HepG2 (cell line): ENCODE data around the gene PCDHGA10. TPM values are rescaled to one million over a fixed set of nuclear protein-coding genes. Genes with fewer than 3 reads are reported as not detected.

Source experiments
- AGO2 ChIP-seq: fragments of 200-400 bp; formaldehyde crosslinking; optimal IDR thresholded peaks from 2 replicates; pipeline ENCODE3; 2017; ENCODE audit warnings: mild to moderate bottlenecking, low read depth, low read length, moderate library complexity
- CTCF ChIP-seq: sonication (generic); formaldehyde crosslinking; IDR thresholded peaks from 2 replicates; pipeline ENCODE4 v1.5.0; 2020; ENCODE audit warnings: mild to moderate bottlenecking, missing genetic modification reagents, moderate library complexity
- HNRNPUL1 ChIP-seq: fragments of 200-400 bp; formaldehyde crosslinking; IDR thresholded peaks from 2 replicates; pipeline ENCODE4 v1.6.1; 2017; ENCODE audit warnings: low read depth, mild to moderate bottlenecking, low read length, moderate library complexity
- PHF21A ChIP-seq: sonication (generic); formaldehyde crosslinking; IDR thresholded peaks from 2 replicates; pipeline ENCODE4 v1.5.0; 2020; ENCODE audit warnings: mild to moderate bottlenecking, missing genetic modification reagents
- TERF1 ChIP-seq: sonication (generic); formaldehyde crosslinking; IDR thresholded peaks from 2 replicates; pipeline ENCODE4 v1.8.0; 2022; ENCODE audit warnings: mild to moderate bottlenecking, missing genetic modification reagents, moderate library complexity
- ZBTB37 ChIP-seq: sonication (generic); formaldehyde crosslinking; IDR thresholded peaks from 2 replicates; pipeline ENCODE4 v1.4.0; 2020; ENCODE audit warnings: mild to moderate bottlenecking, missing genetic modification reagents
- ZNF24 ChIP-seq: fragments of 450-650 bp; IDR thresholded peaks from 2 replicates; pipeline ENCODE4 v1.6.1; 2017; ENCODE audit warnings: antibody characterized with exemption, mild to moderate bottlenecking
- ZNF598 ChIP-seq: sonication (generic); formaldehyde crosslinking; IDR thresholded peaks from 2 replicates; pipeline ENCODE4 v1.5.1; 2020; ENCODE audit warnings: mild to moderate bottlenecking, missing genetic modification reagents, borderline replicate concordance
- ZNF704 ChIP-seq: sonication (generic); formaldehyde crosslinking; IDR thresholded peaks from 2 replicates; pipeline ENCODE4 v1.8.1; 2023; ENCODE audit warnings: mild to moderate bottlenecking, inconsistent platforms, moderate library complexity, missing genetic modification reagents, borderline replicate concordance
- ZSCAN22 ChIP-seq: sonication (generic); formaldehyde crosslinking; IDR thresholded peaks from 2 replicates; pipeline ENCODE4 v1.4.0; 2020; ENCODE audit warnings: mild to moderate bottlenecking, missing genetic modification reagents
- polyA plus RNA-seq, 8 experiments: library from polyadenylated mRNA; depleted of rRNA in 3 of 8; stranded (reverse) in 7 of 8; unstranded in 1 of 8; fragments of >200 nt; fragmentation: Illumina TruSeq in 4 of 8; extraction: Trizol in 4 of 8; gene quantifications; 2 replicates each; pipeline versions ENCODE4 v1.2.1 to v1.2.3, GENCODE V29; 2011 to 2016; ENCODE audit warnings: low read depth in 4 of 8, missing spikeins in 1 of 8, mixed read lengths in 1 of 8; ENCODE audit not compliant: insufficient read depth in 1 of 8
- total RNA-seq, 5 experiments: library from RNA; depleted of rRNA; stranded (reverse); fragments of >200 nt; fragmentation: Illumina TruSeq; extraction: Trizol; gene quantifications; 2 replicates each; pipeline ENCODE4 v1.2.3, GENCODE V29; 2016; ENCODE audit warnings: low read depth in 1 of 5

The PCDHGA10 gene
- total and polyA plus RNA-seq, 2 of the 13 experiments (the other 11 are each of a cell fraction or from before 2014, with no cell fraction given), result 0.04 to 0.18 TPM

- TF ChIP-seq ZBTB37 (CRISPR knock-in tag), result no peak
- TF ChIP-seq HNRNPUL1, result no peak
- TF ChIP-seq AGO2, result no peak
- no peak for TF ChIP-seq TERF1
- TF ChIP-seq ZNF704, result no peak
- no peak for TF ChIP-seq ZNF24
- no peak for TF ChIP-seq ZNF598 (CRISPR knock-in tag)
- TF ChIP-seq CTCF (CRISPR knock-in tag), result peak; percentile 42
- TF ChIP-seq ZSCAN22 (CRISPR knock-in tag), result no peak
- TF ChIP-seq PHF21A (CRISPR knock-in tag), result no peak
These were observed 17.7 kb downstream of the PCDHGA10 start, which contains the start of gene PCDHGA12 (continued) for GRCh38 chr5:141430332-141431113.
